Endothelial cell of umbilical vein (primary cell): ENCODE results near the gene MAP2K5.

Experiments used
- CTCF ChIP-seq, 2 donors: IDR thresholded peaks; 1 replicate in 1 of 2; 2 replicates in 1 of 2; pipeline ENCODE4 v1.5.1; 2011; ENCODE audit warnings: low read length in 2 of 2, mild to moderate bottlenecking in 2 of 2, moderate library complexity in 2 of 2, control low read depth in 1 of 2, inconsistent platforms in 1 of 2, low read depth in 1 of 2; ENCODE audit not compliant: insufficient read depth in 1 of 2; ENCODE audit errors: extremely low read depth in 1 of 2
- EZH2 ChIP-seq: IDR thresholded peaks from 2 replicates; pipeline ENCODE4 v1.6.1; 2012; ENCODE audit warnings: borderline replicate concordance, low read depth, mild to moderate bottlenecking, moderate library complexity, low read length, inconsistent platforms; ENCODE audit not compliant: severe bottlenecking
- GATA2 ChIP-seq: IDR thresholded peaks from 2 replicates; pipeline ENCODE4 v1.7.0; 2011; ENCODE audit warnings: low read depth, mild to moderate bottlenecking, moderate library complexity, mixed read lengths, low read length; ENCODE audit not compliant: insufficient read length, insufficient read depth
- JUN ChIP-seq: IDR thresholded peaks from 2 replicates; pipeline ENCODE4 v1.6.1; 2011; ENCODE audit warnings: borderline replicate concordance, low read depth; ENCODE audit not compliant: insufficient read length, insufficient read depth
- MYC ChIP-seq: IDR thresholded peaks from one replicate; pipeline ENCODE4 v1.6.1; 2011; ENCODE audit warnings: mild to moderate bottlenecking, low read depth, low read length
- POLR2A ChIP-seq: IDR thresholded peaks from 2 replicates; pipeline ENCODE4 v1.6.1; 2012; ENCODE audit warnings: low read depth, mild to moderate bottlenecking, control low read depth, low read length
- POLR2AphosphoS5 ChIP-seq: IDR thresholded peaks from 2 replicates; pipeline ENCODE4 v1.6.1; 2012; ENCODE audit warnings: low read depth, mild to moderate bottlenecking, control low read depth, low read length, moderate library complexity; ENCODE audit not compliant: insufficient read depth

DNA sequence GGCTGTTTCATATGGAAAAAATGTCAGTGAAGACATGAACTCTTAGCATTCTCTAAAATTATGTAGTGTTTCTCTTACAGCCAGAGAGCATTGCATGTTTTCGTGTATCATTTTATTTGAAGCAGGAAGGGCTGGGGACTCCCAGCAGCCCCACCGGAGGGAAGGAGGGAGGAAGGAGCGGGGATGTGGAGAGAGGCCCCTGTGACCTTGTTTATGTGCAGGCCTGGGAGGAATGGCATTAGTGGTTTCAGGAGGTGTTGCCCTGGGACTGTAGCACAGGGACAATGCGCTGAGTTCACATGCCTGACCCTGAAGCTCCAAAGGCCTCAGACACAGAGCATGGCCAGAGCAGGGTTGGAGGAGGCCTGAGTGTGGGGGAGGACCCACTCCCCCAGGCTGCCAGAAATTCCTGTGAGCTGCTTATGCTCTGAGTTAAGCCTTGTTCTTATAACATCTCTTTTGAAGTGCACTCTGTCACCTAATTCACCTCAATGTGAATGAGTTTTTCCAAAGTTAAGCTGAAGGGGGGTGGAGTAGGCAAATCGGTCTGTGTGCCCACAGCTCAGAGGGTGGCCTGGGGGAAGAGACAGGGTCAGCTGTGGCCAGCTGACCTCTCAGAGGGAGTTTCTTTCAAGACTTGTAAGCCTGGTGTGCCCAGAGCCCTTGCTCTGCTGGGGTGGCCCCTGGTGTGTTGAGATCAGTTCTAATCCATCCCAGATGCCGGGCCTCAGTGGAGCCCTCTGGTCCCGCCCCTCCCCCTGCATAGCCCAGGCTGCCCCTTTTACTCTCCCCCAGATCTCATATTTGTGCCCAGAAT lies 301.3 kb downstream of the MAP2K5 start:
- TF ChIP-seq MYC (no peak), JUN (no peak), CTCF (IDR thresholded peaks at IDR 0.05; ENCODE audit: extremely low read depth in 1 of 2, insufficient read depth in 1 of 2, low read depth in 1 of 2, low read length in 2 of 2) (no peak), POLR2A (no peak), EZH2 (no peak), GATA2 (no peak), POLR2AphosphoS5 (no peak)
